Heart right ventricle (tissue), 16 donors: ENCODE results near the gene PTPRG. TPM values are rescaled to one million over a fixed set of nuclear protein-coding genes. Genes with fewer than 3 reads are reported as not detected.

Experiments used
- ATAC-seq, 8 donors: fragments of 200-7000 bp; cut with Tn5 transposase; one replicate each; pipeline ENCODE4 v1.9.1; 2020; ENCODE audit warnings: mild to moderate bottlenecking in 8 of 8, moderate library complexity in 8 of 8, moderate number of reproducible peaks in 1 of 8
- DNase-seq, 2 donors: peaks; one replicate each; pipeline ENCODE4 v3.0.0-alpha.2; 2020
- H3K27ac ChIP-seq, 10 donors: fragments of 200-600 bp; sonication (generic) in 2 of 10; one replicate each; pipeline versions ENCODE4 v1.5.0 to v1.8.0; 2020 to 2022; ENCODE audit warnings: mild to moderate bottlenecking in 3 of 10
- H3K27me3 ChIP-seq, 7 donors: fragments of 200-600 bp; one replicate each; pipeline ENCODE4 v1.8.0; 2021 to 2022; ENCODE audit warnings: mild to moderate bottlenecking in 2 of 7
- H3K36me3 ChIP-seq, 9 donors: fragments of 200-600 bp; sonication (generic) in 1 of 9; one replicate each; pipeline versions ENCODE4 v1.5.0 to v1.8.0; 2020 to 2022; ENCODE audit warnings: mild to moderate bottlenecking in 2 of 9
- H3K4me1 ChIP-seq, 9 donors: fragments of 200-600 bp; sonication (generic) in 1 of 9; one replicate each; pipeline versions ENCODE4 v1.5.0 to v1.8.0; 2020 to 2022; ENCODE audit warnings: mild to moderate bottlenecking in 4 of 9
- H3K4me3 ChIP-seq, 10 donors: fragments of 200-600 bp; sonication (generic) in 2 of 10; one replicate each; pipeline versions ENCODE4 v1.5.0 to v1.8.0; 2020 to 2022; ENCODE audit warnings: mild to moderate bottlenecking in 7 of 10, moderate library complexity in 2 of 10
- H3K9me3 ChIP-seq, 11 donors: fragments of 200-600 bp in 10 of 11; sonication (generic) in 2 of 11; one replicate each; pipeline versions ENCODE4 v1.5.0 to v1.8.0; 2013 to 2022; ENCODE audit warnings: mild to moderate bottlenecking in 2 of 11, control low read depth in 1 of 11, moderate library complexity in 1 of 11
- CTCF ChIP-seq, 9 donors: fragments of 200-600 bp; sonication (generic) in 2 of 9; IDR thresholded peaks; one replicate each; pipeline versions ENCODE4 v1.5.0 to v1.8.0; 2021 to 2022; ENCODE audit warnings: antibody characterized with exemption in 9 of 9, mild to moderate bottlenecking in 5 of 9, moderate library complexity in 1 of 9
- WGBS, 2 donors: extraction: QIAGEN DNeasy Blood & Tissue Kit; methylation state at CpG; one replicate each; pipeline ENCODE4 v1.1.7; 2013; ENCODE audit warnings: inconsistent platforms in 1 of 2; 5-methylcytosine and 5-hydroxymethylcytosine counted together
- intact Hi-C, 10 donors: fragments of 100-400 bp; cut with DNase I; formaldehyde crosslinking; loops; one replicate each; pipeline versions ENCODE4 v1.11.1 to v1.14.2; 2022
- polyA plus RNA-seq, 2 donors: library from polyadenylated mRNA; stranded (reverse); fragments of 200-250 nt; gene quantifications; one replicate each; pipeline ENCODE4 v1.2.3, GENCODE V29; 2013
- total RNA-seq, 10 donors: library from RNA; stranded (reverse); fragmentation: NEBNext Ultra II Directional in 3 of 10; extraction: Animal tissue kit (Norgen Biotek cat#: 25700) in 3 of 10; gene quantifications; one replicate each; pipeline versions ENCODE4 v1.2.1 to v1.2.4, GENCODE V29; 2021 to 2023
- donor health status: Arrhythmogenic right ventricular cardiomyopathy.
- donor health status: ischemic (EF 13 %, LVEDD 7.1; RV severe dilation, severe dysfunction).
- donor health status: healthy with polysubstance abuse.
- donor health status: DM: no; HTN: yes; CAD: no.
- donor health status: DM: no; HTN: no; CAD: no.
- donor health status: ischemic (EF 25% LVEDD 6.9; RV normal size, moderate dysfunction).
- donor health status: ischemic (EF 25% LVEDD 5.7; RV mildly dilated, moderate dysfunction).
- donor health status: healthy.
- donor health status: DM: yes; HTN: yes; CAD: no.
- donor health status: Ischemic cardiomyopathy.
- donor health status: ischemic (EF 35%, LVEDD 5.7; RV mildly dilated, moderate dysfunction).
- donor health status: nonischemic (EF 11% LVEDD 7.7; RV severe dilation, severe dysfunction).
- donor health status: DM: yes; HTN: yes; CAD: no.
- donor health status: PGD.
- donor health status: ischemic (EF 29% LVEDD 5.4; RV normal size, mild dysfunction).
- donor health status: nonischemic (EF 23%, LVEDD 6.1; RV moderate dilation, normal function).

Gene PTPRG
- total and polyA plus RNA-seq, 12 donors, result 10.1 to 38.3 (median 32.6) TPM

DNA sequence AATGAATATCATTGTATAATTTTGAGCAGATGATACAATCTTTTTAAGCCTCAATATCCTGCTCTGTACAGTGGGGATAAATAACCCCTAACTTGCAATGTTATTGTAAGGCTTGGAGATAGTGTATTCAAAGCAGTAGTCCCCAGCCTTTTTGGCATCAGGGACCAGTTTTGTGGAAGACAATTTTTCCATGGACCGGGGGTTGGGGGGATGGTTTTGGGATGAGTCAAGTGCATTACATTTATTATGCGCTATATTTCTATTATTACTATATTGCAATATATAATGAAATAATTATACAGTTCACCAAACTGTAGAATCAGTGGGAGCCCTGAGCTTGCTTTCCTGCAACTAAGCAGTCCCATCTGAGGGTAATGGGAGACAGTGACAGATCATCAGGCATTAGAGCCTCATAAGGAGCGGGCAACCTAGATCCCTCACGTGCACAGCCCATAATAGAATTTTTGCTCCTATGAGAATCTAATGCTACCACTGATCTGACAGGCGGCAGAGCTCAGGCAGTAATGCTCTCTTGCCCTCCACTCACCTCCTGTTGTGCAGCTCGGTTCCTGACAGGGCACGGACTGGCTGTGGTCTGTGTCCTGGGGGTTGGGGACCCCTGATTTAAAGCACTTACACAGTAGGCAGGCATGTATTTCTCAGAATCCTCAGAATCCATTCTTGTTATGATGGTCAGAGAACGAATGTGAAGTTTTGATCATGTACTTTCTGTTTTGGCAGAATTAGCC lies 102.2 kb downstream of the PTPRG start:
- H3K4me1 ChIP-seq, result peaks cover 5 to 53% (median 37%) of the 10 kb centered on the region in 9 donors
- ATAC-seq (no peak), DNase-seq (no peak)
- intact Hi-C loops, result loop anchor here in 1 of 10 donors (10.0 kb wide), 1 partner anchor 99 kb away; the partner anchor contains the start of gene PTPRG
- H3K4me3 ChIP-seq, result no peak overlapping the region
- 85 to 86% methylated on average over 8 of the region's 8 CpGs for WGBS, 2 donors
- TF ChIP-seq CTCF (IDR thresholded peaks at IDR 0.05), result no peak
- H3K27ac ChIP-seq, result no peak overlapping the region
- H3K9me3 ChIP-seq, result peaks cover 0 to 6% (median 0%) of the 10 kb centered on the region in 11 donors
- no peaks in the 10 kb centered on the region for H3K27me3 ChIP-seq
- H3K36me3 ChIP-seq, result no peaks in the 10 kb centered on the region

DNA sequence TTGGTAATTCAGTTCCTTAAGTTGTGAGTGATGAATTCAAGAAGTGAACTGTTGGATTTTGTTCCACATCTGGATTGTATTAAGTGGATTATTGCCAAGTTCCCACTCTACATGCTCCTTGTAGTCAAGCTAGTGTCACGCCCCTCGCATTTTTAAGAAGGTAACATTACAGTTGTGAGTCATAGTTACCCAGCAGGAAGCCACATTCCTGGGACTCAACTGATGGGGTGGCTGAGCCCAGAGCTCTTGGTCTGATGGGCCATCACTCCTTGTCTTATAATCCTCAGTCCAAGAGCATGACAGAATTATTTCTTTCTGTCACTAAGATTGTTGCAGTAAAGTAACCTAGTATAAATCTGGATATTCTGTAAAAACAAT lies 102.7 kb downstream of the PTPRG start:
- H3K4me1 ChIP-seq, result peaks cover 5 to 57% (median 42%) of the 10 kb centered on the region in 9 donors
- no peak for TF ChIP-seq CTCF (IDR thresholded peaks at IDR 0.05)
- H3K36me3 ChIP-seq, result no peaks in the 10 kb centered on the region
- H3K4me3 ChIP-seq, result no peak overlapping the region
- no peaks in the 10 kb centered on the region for H3K27me3 ChIP-seq
- no peak overlapping the region for H3K27ac ChIP-seq
- ATAC-seq (peak in 2 of 8 donors; percentile 41 to 70), DNase-seq (no peak)
- 67 to 76% methylated on average over 2 of the region's 2 CpGs for WGBS, 2 donors
- intact Hi-C loops, result loop anchor here in 1 of 10 donors (10.0 kb wide), 1 partner anchor 99 kb away; the partner anchor contains the start of gene PTPRG
- H3K9me3 ChIP-seq, result peaks cover 0 to 6% (median 0%) of the 10 kb centered on the region in 11 donors

DNA sequence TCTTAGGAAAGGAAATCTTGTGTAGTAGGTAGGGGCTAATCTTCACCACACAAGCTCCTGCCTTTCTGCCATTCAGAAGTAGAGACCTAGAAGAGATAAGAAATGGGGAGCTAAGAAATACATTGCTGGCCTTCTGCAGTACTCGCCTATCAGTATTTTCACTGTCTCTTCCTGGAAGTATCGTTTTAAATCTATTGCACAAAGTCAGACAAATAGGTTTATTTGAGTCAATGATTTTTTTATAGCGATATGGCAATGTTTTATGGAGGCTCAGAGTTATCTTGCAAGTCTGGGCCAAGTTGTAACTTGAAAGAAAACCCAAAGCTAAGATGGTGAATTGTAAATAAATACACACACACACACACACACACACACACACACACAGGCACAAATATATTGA lies 103.8 kb downstream of the PTPRG start:
- no peak for TF ChIP-seq CTCF (IDR thresholded peaks at IDR 0.05)
- peaks cover 0 to 6% (median 0%) of the 10 kb centered on the region in 11 donors for H3K9me3 ChIP-seq
- no peaks in the 10 kb centered on the region for H3K27me3 ChIP-seq
- intact Hi-C loops, result loop anchor here in 1 of 10 donors (10.0 kb wide), 1 partner anchor 100 kb away; the partner anchor contains the start of gene PTPRG
- ATAC-seq (no peak), DNase-seq (no peak)
- H3K36me3 ChIP-seq, result no peaks in the 10 kb centered on the region
- H3K4me1 ChIP-seq, result peaks cover 5 to 66% (median 45%) of the 10 kb centered on the region in 9 donors
- WGBS, 2 donors, result 93 to 94% methylated on average over 3 of the region's 3 CpGs
- no peak overlapping the region for H3K27ac ChIP-seq
- H3K4me3 ChIP-seq, result no peak overlapping the region

GRCh38 chr3:61665987-61666386 lies 104.6 kb downstream of the PTPRG start:
- TF ChIP-seq CTCF (IDR thresholded peaks at IDR 0.05), result no peak
- peak overlapping the region in 1 of 10 donors; percentile 17 for H3K27ac ChIP-seq
- ATAC-seq, result peak in 3 of 8 donors; percentile 23 to 32 (median 29)

More at GRCh38 chr3:61665987-61666386, 104.6 kb downstream of the PTPRG start:
- H3K4me1 ChIP-seq, result peaks cover 5 to 74% (median 45%) of the 10 kb centered on the region in 9 donors
- no peak overlapping the region for H3K4me3 ChIP-seq
- H3K27me3 ChIP-seq, result no peaks in the 10 kb centered on the region
- peaks cover 0 to 6% (median 0%) of the 10 kb centered on the region in 11 donors for H3K9me3 ChIP-seq
- intact Hi-C loops, result loop anchor here in 1 of 10 donors (10.0 kb wide), 1 partner anchor 101 kb away; the partner anchor contains the start of gene PTPRG
- 37 to 51% methylated on average over 5 of the region's 5 CpGs for WGBS, 2 donors
- DNase-seq, result no peak
- H3K36me3 ChIP-seq, result no peaks in the 10 kb centered on the region
